ENCODE measurements around the gene SMAD2.
A peak's percentile ranks its signal among the peaks of the same experiment; 100 is the strongest.

Gene SMAD2

DNA sequence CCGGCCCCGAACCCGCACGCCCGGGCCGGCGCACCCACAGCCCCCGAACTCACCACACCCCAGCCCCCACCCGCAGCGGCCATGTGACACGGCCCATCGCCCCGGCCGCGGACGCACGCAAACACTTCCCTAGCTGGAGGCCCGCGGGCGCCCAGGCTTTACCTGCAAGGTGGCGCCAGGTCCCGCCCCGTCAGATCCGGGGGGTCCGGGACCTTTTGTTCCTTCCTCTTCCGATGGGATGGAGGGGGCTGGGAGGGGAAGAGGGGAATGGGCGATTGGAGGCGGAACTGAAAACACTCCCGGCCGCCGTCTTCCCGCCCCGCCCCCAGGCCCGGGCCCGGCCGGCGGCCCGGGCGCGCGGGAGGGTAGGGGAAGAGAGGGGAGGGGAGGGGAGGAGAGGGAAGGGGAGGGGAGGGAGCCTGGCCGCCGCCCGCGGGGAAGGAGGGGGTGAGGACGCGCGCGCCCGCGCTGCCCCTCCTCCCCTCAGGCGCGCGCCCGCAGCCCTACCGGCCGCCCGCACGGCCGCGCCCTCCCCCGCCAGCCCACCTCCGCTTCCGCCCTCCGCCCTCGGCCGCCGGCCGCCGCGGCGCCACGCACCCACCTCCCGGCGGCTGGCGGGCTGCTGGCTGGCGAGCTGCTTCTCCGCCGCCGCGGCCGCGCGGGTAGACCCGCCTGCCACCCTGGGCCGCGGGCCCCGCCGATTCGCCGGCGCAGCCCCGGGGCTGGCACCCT is at the start of gene SMAD2:
TSS of gene SMAD2 (minus strand) at position 461 of the 732 bp plus-strand sequence. CDS start 33,903 bp downstream, outside the sequence.
- H3K27ac ChIP-seq (ENCODE audit: low read length): peak within 1 kb of the TSS; percentile 76
- H3K9ac ChIP-seq (ENCODE audit: low read length): peak within 1 kb of the TSS; percentile 86
- peak within 1 kb of the TSS; percentile 90 for H3K4me3 ChIP-seq (ENCODE audit: low read length)
- H3K27me3 ChIP-seq (ENCODE audit: control insufficient read depth, insufficient read depth, low read length): no peaks in the 10 kb centered on the region
- no peaks in the 10 kb centered on the region for H3K9me3 ChIP-seq (ENCODE audit: control insufficient read depth, low read depth, low read length)
- peaks cover 39% of the 10 kb centered on the region for H3K4me1 ChIP-seq (ENCODE audit: control insufficient read depth, low read depth, low read length)
- H3K36me3 ChIP-seq (ENCODE audit: control insufficient read depth, low read depth, low read length): no peaks in the 10 kb centered on the region

DNA sequence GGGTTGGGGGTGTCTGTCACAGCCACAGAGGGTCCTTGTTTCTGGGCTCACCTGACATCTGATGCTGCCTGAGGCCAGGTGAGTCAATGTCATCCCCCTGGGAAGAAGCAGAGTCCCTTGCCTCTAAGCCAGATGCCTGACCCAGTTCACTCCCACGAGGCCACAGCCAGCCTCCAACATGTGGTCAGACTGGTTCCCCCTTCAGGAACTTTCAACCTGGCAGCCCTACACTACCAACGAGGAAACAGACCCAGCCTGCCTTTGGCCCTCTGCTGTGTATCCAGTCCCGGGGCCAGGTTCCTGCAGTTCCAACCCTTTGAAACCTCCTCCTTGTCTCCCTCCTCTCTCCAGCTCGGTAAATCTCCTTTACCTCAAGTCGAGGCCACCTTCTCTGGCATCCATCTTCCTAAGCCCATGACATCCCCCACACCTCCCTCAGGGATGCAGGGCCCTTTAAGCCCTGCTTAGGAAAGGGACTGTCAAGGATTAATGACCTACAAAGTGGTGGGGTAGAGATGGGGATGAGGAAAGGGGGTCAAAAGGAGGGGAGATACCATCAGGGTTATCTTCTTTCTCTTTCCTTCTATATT is 49.2 kb upstream of the SMAD2 start:
- Histone ChIP-seq H3K9ac (ENCODE audit: low read length) (no peak overlapping the region), H3K4me1 (ENCODE audit: control insufficient read depth, low read depth, low read length) (peaks cover 19% of the 10 kb centered on the region)

DNA sequence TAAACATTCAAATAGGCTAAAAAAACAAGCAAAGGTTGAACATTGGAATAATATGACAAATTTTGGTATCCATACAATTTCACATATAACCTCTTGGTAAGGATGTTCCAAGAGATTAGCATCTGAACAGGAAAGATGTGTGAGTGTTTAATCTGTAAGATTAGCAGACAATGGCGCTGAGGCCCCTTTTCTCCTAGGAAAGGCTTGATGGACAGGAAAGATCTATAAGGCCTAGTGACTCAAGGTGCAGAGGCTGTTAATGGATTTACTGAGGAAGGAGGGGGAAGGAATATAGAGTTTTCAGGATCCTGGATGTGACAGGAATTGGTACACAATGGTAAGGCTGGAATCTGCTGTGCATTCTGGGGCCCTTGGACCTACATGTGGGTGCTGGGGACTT is 48.1 kb upstream of the SMAD2 start:
- Histone ChIP-seq H3K9me3 (ENCODE audit: control insufficient read depth, low read depth, low read length) (no peaks in the 10 kb centered on the region), H3K4me1 (ENCODE audit: control insufficient read depth, low read depth, low read length) (peaks cover 28% of the 10 kb centered on the region), H3K36me3 (ENCODE audit: control insufficient read depth, low read depth, low read length) (no peaks in the 10 kb centered on the region), H3K4me3 (ENCODE audit: low read length) (no peak overlapping the region), H3K27me3 (ENCODE audit: control insufficient read depth, insufficient read depth, low read length) (no peaks in the 10 kb centered on the region), H3K27ac (ENCODE audit: low read length) (no peak overlapping the region), H3K9ac (ENCODE audit: low read length) (no peak overlapping the region)

More for the DNA sequence above, 49.2 kb upstream of the SMAD2 start:
- Histone ChIP-seq H3K36me3 (ENCODE audit: control insufficient read depth, low read depth, low read length) (no peaks in the 10 kb centered on the region), H3K9me3 (ENCODE audit: control insufficient read depth, low read depth, low read length) (no peaks in the 10 kb centered on the region), H3K4me3 (ENCODE audit: low read length) (no peak overlapping the region), H3K27ac (ENCODE audit: low read length) (no peak overlapping the region), H3K27me3 (ENCODE audit: control insufficient read depth, insufficient read depth, low read length) (no peaks in the 10 kb centered on the region)

DNA sequence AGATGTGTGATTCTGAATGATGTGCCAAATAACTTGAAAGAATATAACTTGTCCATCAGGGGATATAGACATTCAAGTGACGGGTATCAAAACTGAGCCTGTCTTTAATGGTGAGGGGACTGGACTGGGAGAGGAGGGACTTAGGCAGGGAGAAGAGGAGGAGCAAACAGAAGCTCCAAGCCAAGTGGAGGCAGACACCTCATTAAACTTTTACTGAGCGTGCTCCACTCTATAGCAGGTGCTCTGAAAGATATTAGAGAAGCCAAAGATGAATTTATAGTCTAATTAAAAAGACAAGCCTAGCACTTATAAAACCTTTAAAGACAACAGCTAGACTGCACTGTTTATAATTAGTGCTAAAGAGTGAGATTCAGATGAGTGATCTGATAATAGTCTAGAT is 47.7 kb upstream of the SMAD2 start:
- no peaks in the 10 kb centered on the region for H3K36me3 ChIP-seq (ENCODE audit: control insufficient read depth, low read depth, low read length)
- no peak overlapping the region for H3K27ac ChIP-seq (ENCODE audit: low read length)
- no peak overlapping the region for H3K9ac ChIP-seq (ENCODE audit: low read length)
- no peak overlapping the region for H3K4me3 ChIP-seq (ENCODE audit: low read length)
- no peaks in the 10 kb centered on the region for H3K9me3 ChIP-seq (ENCODE audit: control insufficient read depth, low read depth, low read length)
- H3K27me3 ChIP-seq (ENCODE audit: control insufficient read depth, insufficient read depth, low read length): no peaks in the 10 kb centered on the region
- peaks cover 33% of the 10 kb centered on the region for H3K4me1 ChIP-seq (ENCODE audit: control insufficient read depth, low read depth, low read length)

DNA sequence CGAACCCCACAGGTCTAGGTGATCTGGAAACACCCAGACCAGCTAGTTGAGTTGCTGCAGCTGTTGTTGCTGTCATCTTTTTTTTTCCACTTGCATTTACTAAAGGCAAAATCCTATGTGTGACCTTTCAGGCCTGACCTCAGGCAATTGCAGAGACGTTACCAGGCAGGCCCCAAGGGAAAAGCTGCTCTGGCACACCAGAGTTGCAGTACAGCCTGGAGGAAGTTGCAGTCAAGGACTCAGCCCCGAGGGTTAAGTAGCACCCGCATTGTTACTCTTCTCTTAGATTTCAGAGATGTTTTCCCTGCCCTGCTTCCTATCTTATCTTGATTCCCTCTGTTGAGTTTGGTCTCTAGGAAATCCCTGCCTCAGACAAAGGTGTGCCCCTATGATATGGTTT is 45.2 kb upstream of the SMAD2 start:
- no peaks in the 10 kb centered on the region for H3K27me3 ChIP-seq (ENCODE audit: control insufficient read depth, insufficient read depth, low read length)
- H3K4me1 ChIP-seq (ENCODE audit: control insufficient read depth, low read depth, low read length): peaks cover 41% of the 10 kb centered on the region
- H3K27ac ChIP-seq (ENCODE audit: low read length): no peak overlapping the region
- no peaks in the 10 kb centered on the region for H3K9me3 ChIP-seq (ENCODE audit: control insufficient read depth, low read depth, low read length)
- no peak overlapping the region for H3K9ac ChIP-seq (ENCODE audit: low read length)
- H3K36me3 ChIP-seq (ENCODE audit: control insufficient read depth, low read depth, low read length): no peaks in the 10 kb centered on the region
- H3K4me3 ChIP-seq (ENCODE audit: low read length): no peak overlapping the region

DNA sequence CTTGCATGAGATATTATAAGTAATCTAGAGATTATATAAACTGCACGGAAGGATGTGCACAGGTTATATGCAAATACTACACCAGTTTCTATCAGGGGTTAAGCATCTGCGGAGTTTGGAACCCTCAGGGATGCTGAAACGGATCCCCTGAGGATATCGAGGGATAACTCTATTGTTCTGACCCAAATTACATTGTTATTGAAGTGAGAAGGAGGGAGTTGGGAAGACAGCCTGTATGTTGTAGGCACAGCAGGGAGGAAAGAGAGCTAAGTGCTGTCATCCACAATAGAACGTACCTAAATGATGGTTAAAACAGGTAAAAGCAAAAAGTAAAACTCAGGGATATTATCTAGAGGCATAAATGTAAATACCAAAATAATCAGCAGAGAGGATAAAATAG is 44.6 kb upstream of the SMAD2 start:
- H3K4me1 ChIP-seq (ENCODE audit: control insufficient read depth, low read depth, low read length): peaks cover 41% of the 10 kb centered on the region
- no peaks in the 10 kb centered on the region for H3K36me3 ChIP-seq (ENCODE audit: control insufficient read depth, low read depth, low read length)
- H3K9me3 ChIP-seq (ENCODE audit: control insufficient read depth, low read depth, low read length): no peaks in the 10 kb centered on the region
- no peak overlapping the region for H3K4me3 ChIP-seq (ENCODE audit: low read length)
- no peaks in the 10 kb centered on the region for H3K27me3 ChIP-seq (ENCODE audit: control insufficient read depth, insufficient read depth, low read length)
- H3K27ac ChIP-seq (ENCODE audit: low read length): no peak overlapping the region
- no peak overlapping the region for H3K9ac ChIP-seq (ENCODE audit: low read length)

DNA sequence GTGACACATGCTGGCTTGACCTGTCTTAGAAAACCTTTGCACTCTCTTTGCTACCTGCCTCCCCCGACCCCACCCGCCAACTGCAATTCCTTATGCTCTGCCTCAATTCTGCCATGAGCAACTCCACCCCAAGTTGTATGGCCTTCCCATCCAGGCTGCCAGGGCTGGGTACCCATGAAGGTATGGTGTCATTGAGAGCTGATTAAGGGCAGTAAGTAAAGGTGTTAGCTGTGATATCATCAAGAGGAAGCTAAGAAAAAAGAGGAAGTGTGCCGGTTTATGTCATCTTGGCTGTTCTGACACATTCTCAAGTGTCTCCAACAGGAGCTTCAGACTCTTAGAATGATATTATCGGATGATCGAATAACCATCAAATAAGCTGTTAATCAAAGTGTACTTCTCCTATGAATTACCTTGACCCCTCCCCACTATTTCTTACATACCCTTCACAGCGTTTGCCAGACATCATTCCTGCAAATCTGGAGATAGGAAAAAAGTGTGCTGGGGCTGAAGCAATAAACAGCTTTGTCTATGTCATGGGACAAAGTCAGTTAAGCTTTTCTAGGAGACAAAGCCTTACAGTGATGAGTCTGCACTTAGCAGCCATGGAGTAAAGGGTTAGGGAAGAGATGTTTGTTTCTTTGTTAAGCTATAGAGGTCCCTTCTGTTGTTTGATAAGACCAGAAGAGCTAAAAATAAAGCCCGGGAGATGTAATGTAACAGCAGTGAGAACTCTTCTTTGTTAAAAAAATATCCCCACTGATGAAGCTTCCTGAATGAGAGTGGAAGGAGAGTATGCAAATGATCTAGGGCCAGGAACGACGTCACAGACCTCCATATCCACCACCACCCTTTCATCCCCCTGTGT is 40.4 kb upstream of the SMAD2 start:
- Histone ChIP-seq H3K9me3 (ENCODE audit: control insufficient read depth, low read depth, low read length) (no peaks in the 10 kb centered on the region), H3K9ac (ENCODE audit: low read length) (no peak overlapping the region), H3K4me3 (ENCODE audit: low read length) (no peak overlapping the region), H3K4me1 (ENCODE audit: control insufficient read depth, low read depth, low read length) (peaks cover 48% of the 10 kb centered on the region), H3K27ac (ENCODE audit: low read length) (no peak overlapping the region), H3K36me3 (ENCODE audit: control insufficient read depth, low read depth, low read length) (no peaks in the 10 kb centered on the region), H3K27me3 (ENCODE audit: control insufficient read depth, insufficient read depth, low read length) (no peaks in the 10 kb centered on the region)

DNA sequence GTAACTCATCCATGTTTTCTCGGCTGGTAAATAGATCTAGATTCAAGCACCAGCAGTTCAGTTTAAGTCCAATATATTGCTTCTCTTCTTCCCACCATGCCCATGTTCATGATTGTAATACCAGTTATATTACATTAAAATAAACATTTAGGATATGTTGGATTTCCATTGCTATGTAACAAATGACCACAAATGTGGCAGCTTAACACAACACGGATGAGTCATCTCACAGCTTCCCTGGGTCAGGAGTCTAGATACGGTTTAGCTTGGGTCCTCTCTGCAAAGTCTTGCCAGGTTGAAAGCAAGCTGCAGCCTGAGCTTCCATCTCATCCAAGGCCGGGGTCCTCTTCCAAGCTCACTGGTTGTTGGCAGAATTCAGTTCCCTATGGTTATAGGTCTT is 39.4 kb upstream of the SMAD2 start:
- Histone ChIP-seq H3K36me3 (ENCODE audit: control insufficient read depth, low read depth, low read length) (no peaks in the 10 kb centered on the region), H3K27ac (ENCODE audit: low read length) (no peak overlapping the region), H3K4me1 (ENCODE audit: control insufficient read depth, low read depth, low read length) (peaks cover 40% of the 10 kb centered on the region), H3K27me3 (ENCODE audit: control insufficient read depth, insufficient read depth, low read length) (no peaks in the 10 kb centered on the region), H3K4me3 (ENCODE audit: low read length) (no peak overlapping the region), H3K9ac (ENCODE audit: low read length) (no peak overlapping the region), H3K9me3 (ENCODE audit: control insufficient read depth, low read depth, low read length) (no peaks in the 10 kb centered on the region)

DNA sequence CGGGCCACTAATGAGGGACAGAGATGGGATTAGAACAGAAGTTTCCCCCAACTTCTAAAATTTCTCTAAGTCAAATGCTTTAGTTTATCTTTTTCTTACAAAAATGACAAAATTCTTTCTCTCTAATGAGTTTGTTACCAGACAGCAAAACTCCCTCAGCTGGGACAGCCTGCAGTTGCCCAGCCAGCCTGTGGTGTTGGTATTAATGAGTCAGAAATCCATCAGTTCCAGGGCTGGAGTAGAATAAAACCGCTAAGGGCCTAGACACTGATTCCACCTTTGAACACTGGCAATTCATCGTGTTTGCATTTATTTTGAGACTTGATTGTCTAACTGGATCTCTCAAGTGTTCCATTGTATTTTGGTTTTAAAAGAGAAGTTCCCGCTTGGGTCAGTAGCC is 38.3 kb upstream of the SMAD2 start:
- H3K4me1 ChIP-seq (ENCODE audit: control insufficient read depth, low read depth, low read length): peaks cover 31% of the 10 kb centered on the region
- H3K27ac ChIP-seq (ENCODE audit: low read length): no peak overlapping the region
- no peaks in the 10 kb centered on the region for H3K36me3 ChIP-seq (ENCODE audit: control insufficient read depth, low read depth, low read length)
- no peaks in the 10 kb centered on the region for H3K27me3 ChIP-seq (ENCODE audit: control insufficient read depth, insufficient read depth, low read length)
- no peaks in the 10 kb centered on the region for H3K9me3 ChIP-seq (ENCODE audit: control insufficient read depth, low read depth, low read length)
- H3K9ac ChIP-seq (ENCODE audit: low read length): no peak overlapping the region
- H3K4me3 ChIP-seq (ENCODE audit: low read length): no peak overlapping the region

DNA sequence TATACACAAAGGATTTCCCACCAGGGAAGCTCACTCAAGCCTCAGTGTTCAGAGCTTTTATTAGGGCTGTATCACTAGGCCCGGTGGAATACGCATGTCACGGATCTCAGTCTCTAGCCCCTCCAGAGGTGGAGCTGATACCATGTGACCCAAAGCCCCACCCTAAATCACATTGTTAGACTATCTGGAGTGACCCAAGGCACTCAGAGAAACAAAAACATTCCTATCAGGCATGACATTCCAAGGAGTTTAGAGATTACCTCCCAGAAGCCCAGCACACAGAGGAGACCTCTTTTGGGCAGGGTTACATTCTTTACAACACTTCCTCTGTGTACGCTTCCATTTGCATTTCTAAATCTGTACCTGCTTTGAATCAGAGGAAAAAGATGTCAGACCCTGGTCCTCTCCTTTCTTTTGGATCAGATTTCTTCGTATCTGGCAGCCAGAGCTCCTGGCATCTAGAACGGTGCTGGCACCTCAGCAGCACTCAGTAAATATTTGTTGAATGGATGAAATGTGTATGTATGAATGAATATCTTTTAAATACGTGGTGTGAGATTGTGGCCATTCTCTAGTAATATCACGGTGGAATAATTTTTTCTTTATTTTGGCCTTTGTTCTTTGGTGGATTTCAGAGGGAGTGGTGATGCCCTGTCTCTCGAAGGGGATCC is 37.7 kb upstream of the SMAD2 start:
- Histone ChIP-seq H3K9ac (ENCODE audit: low read length) (no peak overlapping the region), H3K9me3 (ENCODE audit: control insufficient read depth, low read depth, low read length) (no peaks in the 10 kb centered on the region), H3K27ac (ENCODE audit: low read length) (peak overlapping the region; percentile 60), H3K27me3 (ENCODE audit: control insufficient read depth, insufficient read depth, low read length) (no peaks in the 10 kb centered on the region), H3K4me3 (ENCODE audit: low read length) (peak overlapping the region; percentile 23), H3K36me3 (ENCODE audit: control insufficient read depth, low read depth, low read length) (no peaks in the 10 kb centered on the region), H3K4me1 (ENCODE audit: control insufficient read depth, low read depth, low read length) (peaks cover 25% of the 10 kb centered on the region)

DNA sequence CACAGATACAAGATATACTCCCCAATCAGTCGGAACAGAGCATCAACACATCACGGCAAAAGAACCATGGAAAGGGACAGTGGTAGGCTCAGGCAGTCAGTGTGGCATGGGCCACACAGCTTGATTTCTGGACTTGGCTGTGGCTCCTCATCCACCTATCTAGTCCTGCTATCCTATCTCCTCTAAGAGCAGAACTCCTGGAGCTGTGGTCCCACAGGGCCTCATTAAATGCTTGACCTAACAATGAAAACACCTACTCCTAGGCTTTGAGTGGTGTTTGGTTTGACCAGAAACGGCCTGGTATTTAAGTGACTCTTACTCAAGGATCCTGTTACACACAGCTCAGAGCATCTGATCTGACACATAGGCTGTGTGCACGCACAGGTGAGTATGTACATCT is 33.6 kb upstream of the SMAD2 start:
- Histone ChIP-seq H3K4me3 (ENCODE audit: low read length) (no peak overlapping the region), H3K36me3 (ENCODE audit: control insufficient read depth, low read depth, low read length) (no peaks in the 10 kb centered on the region), H3K27me3 (ENCODE audit: control insufficient read depth, insufficient read depth, low read length) (no peaks in the 10 kb centered on the region), H3K4me1 (ENCODE audit: control insufficient read depth, low read depth, low read length) (peaks cover 14% of the 10 kb centered on the region), H3K9ac (ENCODE audit: low read length) (no peak overlapping the region), H3K9me3 (ENCODE audit: control insufficient read depth, low read depth, low read length) (peaks cover 6% of the 10 kb centered on the region), H3K27ac (ENCODE audit: low read length) (no peak overlapping the region)

Measured in iPS-18a (cell line).